Ramos (cell line): ENCODE results near the gene TPO.
"Not testable (repeated sequence)": the region's sequence is repeated elsewhere in the genome, so short reads cannot be mapped to it uniquely, and the experiment has no call there.

Experiments
- in situ Hi-C: fragments of 300-500 bp; cut with MboI; formaldehyde crosslinking; loops from one replicate; pipeline ENCODE4 v1.14.3; 2022; ENCODE audit warnings: low sequenced_read_pairs; ENCODE audit not compliant: unreplicated experiment

The TPO gene

DNA sequence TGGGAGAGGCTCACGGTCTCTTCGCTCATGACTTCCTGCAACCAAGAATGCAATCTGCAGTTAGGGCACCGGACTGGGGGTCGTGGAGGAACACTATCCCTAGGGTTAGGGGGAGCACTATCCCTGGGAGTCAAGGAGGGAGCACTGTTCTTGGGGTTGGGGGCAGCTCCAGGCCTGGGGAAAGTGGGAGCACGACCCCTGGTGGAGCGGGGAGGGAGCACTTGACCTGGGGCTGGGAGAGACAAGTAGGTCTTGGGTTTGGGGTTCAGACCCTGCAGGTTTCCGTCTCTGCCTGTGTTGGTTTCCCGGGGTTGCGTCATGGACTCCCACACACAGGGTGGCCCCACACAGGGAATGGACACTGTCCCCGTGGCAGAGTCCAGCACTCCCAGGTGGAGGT, 133.6 kb downstream of the TPO start:
- in situ Hi-C loops, result no loop called here

DNA sequence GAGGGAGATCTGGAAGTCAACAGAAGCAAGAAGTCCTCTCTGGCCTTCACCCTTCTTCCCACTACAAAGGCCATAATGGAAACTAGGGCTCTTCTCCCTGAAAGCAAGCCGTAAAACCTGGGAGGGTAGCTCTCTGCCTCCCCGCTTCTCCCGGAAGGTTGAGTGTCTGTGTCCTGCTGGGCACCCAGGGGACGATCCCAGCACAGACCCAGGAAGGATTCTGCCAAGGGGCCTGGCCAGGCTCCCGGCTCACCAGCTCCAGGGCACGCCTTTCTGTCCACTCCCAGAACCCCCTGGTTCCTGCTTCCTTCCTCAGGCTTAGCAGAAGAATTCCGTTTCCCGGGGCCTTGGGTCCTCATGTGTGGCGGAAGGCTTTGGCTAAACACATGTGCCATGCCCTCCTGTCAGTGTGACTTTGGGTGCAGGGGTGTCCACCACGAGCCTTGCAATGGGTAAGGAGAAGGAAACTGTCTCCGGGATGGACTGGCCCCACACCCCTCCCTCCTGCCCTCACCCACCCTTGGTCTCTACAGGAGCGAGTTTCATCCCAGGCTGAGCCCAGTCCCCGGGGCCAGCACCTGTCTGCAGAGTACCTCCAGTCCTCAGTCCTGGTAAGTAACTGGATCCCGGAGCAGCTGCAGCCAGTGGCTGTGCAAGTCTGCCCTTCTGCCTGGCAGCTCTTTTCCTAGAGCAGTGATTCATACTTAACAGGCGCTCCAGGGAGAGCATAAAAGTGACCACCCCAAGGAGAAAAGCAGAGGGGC, 135.8 kb downstream of the TPO start:
- in situ Hi-C loops, result no loop called here

DNA sequence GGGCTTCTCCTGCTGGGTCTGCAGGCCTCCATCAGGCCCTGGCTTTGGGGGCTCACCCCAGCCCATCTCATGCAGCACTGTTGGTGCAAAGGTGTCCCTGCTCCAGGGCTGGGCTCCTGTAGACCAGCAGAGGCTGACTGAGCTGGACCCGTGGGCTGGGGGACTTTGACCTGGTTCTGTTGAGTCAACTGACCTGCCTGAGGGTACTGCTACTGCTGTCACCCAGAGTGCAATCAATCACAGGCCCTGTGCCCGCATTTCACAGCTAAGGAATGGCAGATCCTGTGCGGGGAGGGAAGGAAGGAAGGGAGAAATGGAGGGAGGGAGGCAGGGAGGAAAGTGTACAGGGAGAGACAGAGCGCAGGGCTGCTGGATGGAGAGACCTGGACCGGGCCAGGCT, 136.8 kb downstream of the TPO start:
- in situ Hi-C loops, result loop anchor here (10.0 kb wide), 1 partner anchor 835 kb away; no protein-coding TSS in a partner anchor

DNA sequence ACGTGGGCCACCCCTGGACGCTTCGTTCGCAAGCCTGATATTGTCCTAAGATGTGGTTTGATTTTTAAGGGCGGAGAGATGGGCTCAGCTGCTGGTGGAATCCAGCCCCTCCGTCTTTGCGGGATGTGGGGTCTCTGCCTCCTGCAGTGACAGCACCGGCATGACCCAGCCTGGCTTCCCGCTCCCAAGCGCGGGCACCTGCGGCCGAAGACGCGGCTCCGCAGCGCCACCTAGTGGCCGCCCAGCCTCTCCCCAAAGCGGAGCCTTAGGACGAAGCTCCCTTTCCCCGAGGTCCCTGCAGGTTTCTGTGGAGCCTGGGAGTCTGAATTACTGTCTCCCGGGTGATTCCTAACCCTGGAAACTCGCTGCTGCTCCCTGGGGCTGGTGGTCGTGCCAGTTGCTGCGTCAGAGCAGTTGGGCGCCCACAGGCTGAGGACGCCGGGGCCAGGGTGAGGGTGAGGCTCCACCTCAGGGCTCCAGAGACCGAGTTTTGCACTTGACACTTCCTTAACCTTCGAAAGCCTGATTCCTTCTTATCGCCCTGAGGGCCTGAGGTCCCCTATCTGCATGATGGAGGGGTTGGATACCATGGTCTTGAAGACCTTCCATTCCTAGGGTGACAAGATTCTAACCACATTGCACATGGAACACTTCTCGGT, 137.5 kb downstream of the TPO start:
- in situ Hi-C loops, result loop anchor here (10.0 kb wide), 1 partner anchor 836 kb away; no protein-coding TSS in a partner anchor

DNA sequence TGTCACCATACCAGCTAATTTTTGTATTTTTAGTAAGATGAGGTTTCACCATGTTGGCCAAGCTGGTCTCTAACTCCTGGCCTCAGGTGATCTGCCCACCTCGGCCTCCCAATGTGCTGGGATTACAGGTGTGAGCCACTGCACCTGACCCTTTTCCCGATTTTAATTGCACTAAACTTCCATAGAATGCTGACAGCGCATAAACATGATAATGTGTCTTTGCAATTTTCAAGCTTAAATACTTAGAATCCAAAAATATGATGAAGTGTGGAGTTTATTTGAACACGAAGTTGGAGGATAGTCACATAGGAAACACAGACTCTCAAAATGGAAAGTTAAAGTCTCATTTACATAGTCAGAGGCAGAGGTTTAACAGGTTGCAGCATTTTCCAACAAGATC, 138.6 kb downstream of the TPO start:
- in situ Hi-C loops, result loop anchor here (10.0 kb wide), 1 partner anchor 837 kb away; no protein-coding TSS in a partner anchor

DNA sequence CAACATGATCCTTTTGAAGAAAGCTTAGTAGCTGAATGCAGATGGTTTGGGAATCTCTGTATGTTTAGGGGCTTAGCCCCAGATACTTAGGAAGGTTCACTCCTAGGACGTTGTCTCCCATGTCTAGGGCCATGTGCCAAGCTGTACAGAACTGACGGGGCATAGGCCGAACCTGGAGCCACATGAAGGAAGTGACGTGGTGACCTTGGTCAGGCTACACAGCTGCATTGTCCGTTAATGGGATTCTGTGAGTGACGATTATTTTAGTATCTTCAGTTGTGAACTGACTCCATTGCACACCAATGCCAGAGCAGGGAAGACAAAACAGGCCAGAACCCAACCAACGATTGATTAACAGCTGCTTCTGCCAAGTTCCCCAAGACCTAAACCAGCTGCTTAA, 139.3 kb downstream of the TPO start:
- in situ Hi-C loops, result loop anchor here (10.0 kb wide), 1 partner anchor 838 kb away; no protein-coding TSS in a partner anchor

DNA sequence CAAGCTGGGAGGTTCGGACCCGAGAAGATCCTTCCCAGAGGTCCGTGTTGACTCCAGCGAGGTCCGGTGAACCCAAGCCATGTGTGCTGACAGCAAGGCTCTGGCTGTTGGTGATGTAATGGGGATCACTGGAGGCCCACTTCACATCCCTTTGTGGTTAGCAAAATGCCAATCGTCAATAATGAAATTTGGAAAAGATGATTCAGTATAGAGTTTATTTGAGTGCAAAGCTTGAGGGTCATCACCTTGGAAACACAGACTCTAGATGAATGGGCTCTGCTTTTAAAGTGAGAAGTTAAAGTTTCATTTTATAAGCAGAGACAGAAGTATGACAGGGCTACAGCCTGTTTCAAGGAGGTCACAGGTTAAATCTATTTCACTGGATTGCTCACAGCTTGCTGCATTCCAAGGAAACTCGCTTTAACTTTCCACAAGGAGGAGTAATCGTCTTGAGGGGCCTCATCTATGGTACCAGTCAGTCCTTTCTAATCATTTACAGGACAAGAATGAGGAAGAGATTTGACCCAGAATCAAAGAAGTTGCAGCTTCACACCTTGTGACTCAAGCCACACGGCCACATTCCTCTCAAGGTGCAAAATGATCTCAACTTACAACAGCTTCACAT, 140.5 kb downstream of the TPO start:
- in situ Hi-C loops, result loop anchor here (10.0 kb wide), 1 partner anchor 839 kb away; no protein-coding TSS in a partner anchor

DNA sequence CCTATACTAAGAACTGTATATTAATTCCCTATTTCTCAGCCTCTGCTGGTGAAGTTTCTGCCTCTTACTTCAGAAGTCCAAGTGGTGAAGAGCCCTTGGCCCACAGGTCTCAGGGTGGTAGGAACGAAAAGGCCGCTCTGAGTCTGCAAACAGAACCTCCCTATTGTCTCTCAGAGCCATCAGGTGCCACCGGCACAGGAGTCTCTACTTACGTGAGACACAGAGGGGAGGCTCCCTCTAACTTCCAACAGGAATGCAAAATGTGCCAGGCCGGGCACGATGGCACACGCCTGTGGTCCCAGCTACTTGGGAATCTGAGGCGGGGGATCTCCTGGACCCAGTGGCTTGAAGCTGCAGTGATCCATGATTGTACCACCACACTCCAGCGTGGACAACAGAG, 143.0 kb downstream of the TPO start:
- in situ Hi-C loops, result loop anchor here (10.0 kb wide), 1 partner anchor 841 kb away; no protein-coding TSS in a partner anchor

DNA sequence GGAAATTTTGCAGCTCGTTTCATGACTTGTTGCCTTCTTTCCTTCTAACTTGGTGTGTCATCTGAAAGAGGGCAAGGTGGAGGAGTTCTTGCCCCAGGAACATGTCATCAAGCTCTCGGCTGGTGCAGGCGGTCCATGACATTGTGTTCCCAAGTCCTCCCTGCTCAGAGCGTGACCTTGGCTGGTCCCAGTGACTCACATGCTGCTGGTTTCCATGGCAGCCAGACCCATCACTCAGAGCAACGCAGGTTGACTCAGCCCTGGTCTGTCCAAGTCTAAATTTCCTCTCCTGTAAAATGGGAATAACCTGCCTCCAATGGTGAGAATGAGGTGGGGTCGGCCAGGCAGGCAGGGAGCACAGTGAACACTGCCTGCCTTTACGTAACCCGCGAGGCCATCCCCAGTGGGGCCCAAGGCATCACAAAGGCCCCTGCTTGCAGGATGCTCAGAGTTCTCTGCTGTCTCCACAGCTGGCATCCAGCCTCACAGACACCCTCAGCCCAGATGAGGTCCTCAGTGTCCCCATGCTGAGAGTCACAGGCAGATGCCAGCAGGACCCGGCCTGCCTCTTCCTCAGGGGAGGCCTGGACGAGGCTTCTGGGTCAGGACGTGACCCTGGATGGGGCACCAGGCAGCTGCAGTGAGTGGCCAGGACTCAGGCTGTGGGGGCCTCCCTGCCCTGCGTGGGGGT, 143.7 kb downstream of the TPO start:
- in situ Hi-C loops, result loop anchor here (10.0 kb wide), 1 partner anchor 842 kb away; no protein-coding TSS in a partner anchor

DNA sequence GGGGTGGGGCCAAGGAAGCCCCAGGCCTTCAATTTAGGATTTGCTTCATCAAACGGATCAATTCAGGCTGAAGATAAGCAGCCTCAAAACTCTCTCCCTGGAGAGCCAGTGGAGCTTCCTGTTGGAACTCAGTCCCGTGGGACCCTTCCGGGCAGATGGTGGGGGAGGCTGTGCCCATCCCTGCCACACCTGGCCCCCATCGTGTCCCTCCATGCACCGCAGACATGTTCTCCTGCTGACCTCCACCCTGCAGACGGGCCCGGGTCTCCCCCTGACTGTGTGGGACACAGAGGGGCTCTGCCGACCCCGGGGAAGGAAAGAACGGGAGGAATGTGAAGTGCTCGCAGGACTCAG, 144.2 kb downstream of the TPO start:
- in situ Hi-C loops, result loop anchor here (10.0 kb wide), 1 partner anchor 843 kb away; no protein-coding TSS in a partner anchor

DNA sequence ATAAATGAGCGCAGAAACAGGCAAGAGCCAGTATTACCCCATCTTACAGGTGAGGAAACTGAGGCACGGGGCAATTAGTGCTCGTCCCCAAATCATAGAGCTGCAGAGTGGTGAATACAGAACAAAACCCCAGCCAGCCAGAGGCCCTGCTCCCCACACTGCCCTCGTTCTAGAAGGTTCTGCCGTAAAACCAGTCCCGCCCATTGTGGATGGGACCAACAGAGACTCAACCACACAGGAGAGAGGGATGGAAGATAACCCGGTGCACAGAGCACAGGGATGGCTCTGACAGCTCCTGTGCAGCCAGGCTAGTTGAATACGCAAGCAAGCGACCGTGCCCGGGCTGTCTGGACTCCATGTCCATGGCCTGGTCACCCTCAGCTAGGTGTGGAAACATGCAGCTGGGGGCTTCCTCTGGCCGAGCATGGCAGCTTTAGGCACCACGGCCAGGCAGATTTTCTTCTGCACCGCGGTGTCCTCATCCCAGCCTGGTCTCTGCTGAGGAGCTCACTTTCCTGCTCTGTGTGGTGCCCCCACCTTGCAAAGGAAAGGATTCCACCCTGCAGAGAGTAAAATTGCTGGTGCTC, 146.4 kb downstream of the TPO start:
- in situ Hi-C loops, result loop anchor here (10.0 kb wide), 1 partner anchor 845 kb away; no protein-coding TSS in a partner anchor

DNA sequence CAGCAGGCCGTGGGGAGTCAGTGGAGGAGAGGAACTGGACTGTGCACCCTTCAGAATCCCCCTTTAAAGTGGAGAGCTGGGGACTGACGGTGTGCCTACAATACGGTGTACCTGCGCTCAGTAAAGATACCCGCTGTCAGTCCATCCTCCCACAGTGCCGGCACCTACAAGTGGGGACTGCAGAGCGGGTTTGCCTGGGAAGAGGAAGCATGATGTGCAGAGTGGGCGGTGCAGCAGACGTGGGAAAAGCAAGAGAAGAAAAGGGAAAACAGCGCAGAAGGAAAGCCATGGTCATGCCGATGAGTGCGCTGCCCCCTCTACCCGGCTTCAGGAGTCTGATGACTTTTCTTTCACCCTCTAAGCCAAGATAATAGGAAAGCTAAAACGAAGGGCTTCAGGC, 148.0 kb downstream of the TPO start:
- in situ Hi-C loops, result no loop called here

DNA sequence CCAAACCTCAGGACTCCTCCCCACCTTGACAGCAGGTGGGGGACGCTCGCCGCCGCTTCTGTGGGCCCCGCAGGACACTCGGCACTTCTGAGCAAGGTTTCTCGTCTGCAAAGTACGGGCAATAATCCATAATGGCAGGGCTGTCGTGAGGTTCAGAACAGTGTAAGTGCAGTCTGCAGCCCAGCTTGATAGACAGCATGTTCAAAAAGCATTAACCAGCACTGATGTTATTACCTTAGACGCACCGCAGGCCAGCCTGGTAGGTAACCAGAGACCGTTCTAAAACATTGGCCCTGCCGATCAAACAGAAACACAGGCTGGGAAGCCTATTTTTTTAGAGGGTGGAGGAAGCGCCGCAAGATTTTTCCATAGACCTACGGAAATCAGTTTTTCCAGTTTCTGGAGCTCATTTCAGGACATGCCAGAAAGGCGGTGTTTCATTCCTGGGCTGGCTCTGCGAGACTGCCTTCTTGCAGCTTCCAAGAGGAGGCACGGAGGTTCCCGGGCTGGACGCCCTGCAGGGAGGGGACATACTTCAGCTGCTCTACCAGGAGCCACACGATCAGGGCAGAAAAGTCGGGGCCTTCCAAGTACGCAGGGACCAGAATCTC, 148.7 kb downstream of the TPO start:
- in situ Hi-C loops, result no loop called here

DNA sequence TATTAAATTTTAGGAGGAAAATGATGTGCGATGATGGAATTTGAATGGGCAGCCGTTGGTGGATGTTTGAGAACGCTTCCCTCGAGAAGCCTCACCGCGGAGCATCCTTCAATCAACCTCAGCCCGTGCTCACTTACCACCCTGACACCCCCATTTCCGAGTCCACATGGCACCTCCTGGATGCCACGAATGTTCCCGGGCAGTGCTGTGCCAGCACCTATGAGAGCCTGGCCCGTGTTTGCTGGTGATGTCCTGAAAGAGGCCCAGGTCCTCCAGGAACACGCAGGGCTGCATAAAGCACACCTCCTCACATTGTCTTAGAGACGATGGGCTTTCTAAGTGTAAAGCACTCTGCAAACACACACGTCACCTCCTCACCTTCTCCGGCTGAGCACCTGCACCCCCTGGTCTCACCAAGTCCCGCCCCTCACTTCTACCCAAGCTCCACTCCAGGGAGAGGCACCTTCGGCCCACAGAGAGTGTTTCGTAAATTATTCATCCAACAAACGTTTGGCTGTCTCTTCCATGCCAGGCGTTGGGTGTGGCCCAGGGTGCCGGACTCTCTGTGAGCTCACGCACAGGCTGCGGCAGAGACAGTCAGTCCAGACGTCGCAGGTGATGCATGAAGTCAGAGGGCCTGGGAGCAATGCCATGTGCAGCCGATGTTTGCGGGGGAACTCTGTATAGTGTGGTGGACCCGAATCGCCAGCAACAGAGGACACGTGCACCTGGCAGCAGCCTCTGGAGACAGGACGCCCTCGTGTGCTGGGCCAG, 150.0 kb downstream of the TPO start:
- in situ Hi-C loops, result no loop called here

DNA sequence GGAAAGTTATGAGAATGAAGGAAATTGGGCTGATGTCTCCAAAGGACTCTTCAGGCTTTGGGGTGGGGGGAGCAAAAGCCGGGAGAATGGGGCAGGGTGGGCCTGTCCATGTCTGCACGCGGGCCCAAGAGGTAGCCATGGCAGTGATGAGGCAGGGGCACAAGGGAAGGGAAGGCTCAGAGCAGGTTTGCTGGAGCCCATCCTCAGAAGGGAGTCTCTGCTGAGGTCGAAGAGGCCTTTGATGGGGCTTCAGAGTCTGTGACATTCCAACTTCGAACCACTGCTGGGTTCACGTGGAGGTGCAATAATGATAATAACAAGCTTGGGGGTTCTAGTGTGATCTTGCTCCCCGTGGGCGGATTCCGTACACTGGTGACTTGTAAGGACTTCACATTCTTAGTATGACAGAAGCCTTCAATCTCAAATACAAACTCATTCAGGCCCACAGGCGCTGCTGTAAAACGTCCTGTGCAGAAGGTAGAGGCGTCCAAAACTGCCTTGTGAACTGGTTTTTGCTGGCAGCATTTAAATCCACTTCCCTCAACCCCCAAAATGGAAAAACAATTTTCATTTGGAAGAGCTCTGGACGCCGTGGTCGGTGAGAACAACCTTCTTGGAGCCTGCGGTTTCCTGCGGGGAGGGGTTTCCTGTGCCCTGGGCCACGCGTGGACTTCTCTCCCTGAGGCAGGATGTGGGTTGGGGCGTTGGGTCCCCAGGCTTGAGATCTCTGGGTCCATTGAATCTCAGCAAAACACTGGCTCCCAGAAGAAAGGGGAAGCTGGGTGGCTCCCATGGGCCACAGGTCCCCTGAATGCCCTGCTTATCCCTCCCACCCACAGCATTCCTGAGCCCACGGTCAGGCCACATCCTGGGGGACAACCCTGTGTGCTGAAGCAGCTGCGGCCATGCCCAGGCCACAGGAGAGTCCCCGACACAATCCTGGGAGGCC, 151.0 kb downstream of the TPO start:
- in situ Hi-C loops, result no loop called here

DNA sequence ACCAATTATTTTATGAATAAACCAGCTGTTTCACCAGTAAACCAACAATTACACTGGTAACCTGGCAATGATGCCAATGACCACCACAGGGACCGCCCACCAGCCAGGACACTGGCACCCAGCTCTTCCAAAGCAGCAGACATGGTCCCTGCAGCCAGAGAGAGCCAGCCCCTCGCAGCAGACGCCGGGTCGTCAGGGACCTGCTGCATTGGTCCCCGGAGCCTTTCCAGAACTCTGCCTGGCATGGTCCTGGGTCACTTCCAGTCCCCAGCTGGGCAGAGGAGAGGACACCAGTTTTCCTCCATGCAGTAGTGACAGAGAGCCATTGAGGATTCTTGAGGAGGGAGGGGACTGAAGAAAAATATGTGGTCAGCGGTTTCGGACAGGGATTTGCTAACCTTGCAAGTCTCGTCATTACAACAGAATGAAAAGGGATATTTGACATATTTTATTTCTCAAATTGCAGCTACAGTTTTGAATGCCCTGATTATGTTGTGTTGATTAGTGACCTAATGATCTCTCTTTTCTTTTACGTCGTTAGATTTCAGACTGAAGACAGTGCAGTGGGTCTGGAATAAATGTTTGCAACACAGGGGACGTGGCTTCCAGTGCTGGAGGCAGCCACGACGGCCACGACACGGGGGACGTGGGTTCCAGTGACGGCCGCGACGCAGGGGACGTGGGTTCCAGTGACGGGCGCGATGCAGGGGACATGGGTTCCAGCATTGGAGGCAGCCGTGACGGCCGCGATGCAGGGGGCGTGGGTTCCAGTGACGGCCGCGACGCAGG, 154.5 kb downstream of the TPO start:
- in situ Hi-C loops, result no loop called here

DNA sequence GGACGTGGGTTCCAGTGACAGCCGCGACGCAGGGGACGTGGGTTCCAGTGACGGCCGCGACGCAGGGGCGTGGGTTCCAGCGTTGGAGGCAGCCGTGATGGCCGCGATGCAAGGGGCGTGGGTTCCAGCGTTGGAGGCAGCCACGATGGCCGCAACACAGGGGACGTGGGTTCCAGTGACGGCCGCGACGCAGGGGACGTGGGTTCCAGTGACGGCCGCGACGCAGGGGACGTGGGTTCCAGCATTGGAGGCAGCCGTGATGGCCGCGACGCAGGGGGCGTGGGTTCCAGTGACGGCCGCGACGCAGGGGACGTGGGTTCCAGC, 155.0 kb downstream of the TPO start:
- in situ Hi-C loops, result not testable (repeated sequence)
